Measurements from ENCODE around the gene GOLGA6A. TPM values are rescaled to one million over a fixed set of nuclear protein-coding genes. Genes with fewer than 3 reads are reported as not detected.

Gene GOLGA6A
- total RNA-seq, 4 donors from 2014 or later = 0.20 to 0.87 TPM; not detected in 2

- Histone ChIP-seq H3K27me3 (no peaks in the 10 kb centered on the region), H3K9me3 (no peaks in the 10 kb centered on the region), H3K36me3 (peaks cover 0 to 48% (median 0%) of the 10 kb centered on the region in 3 donors), H3K4me1 (peaks cover 0 to 80% (median 30%) of the 10 kb centered on the region in 4 donors), H3K4me3 (no peak overlapping the region), H3K27ac (peak overlapping the region in 3 of 4 donors; percentile 58 to 81 (median 79))
- DNase-seq (ENCODE audit: low spot score in 2 of 2) = peak; percentile 26 to 46
- WGBS, 2 donors = 71 to 80% methylated on average over 20 to 31 of the region's 31 CpGs
- peak in 1 of 2 donors; percentile 14 for TF ChIP-seq EP300 (IDR thresholded peaks at IDR 0.05)
- TF ChIP-seq CTCF (IDR thresholded peaks at IDR 0.05) = no peak
- TF ChIP-seq POLR2A (IDR thresholded peaks at IDR 0.05) = no peak
Observed at GRCh38 chr15:74044267-74045110, 37.9 kb downstream of the GOLGA6A start.

- TF ChIP-seq POLR2A (IDR thresholded peaks at IDR 0.05) (no peak), EP300 (IDR thresholded peaks at IDR 0.05) (no peak), CTCF (IDR thresholded peaks at IDR 0.05) (no peak)
- Histone ChIP-seq H3K27ac (peak overlapping the region in 3 of 4 donors; percentile 58 to 81 (median 79)), H3K27me3 (no peaks in the 10 kb centered on the region), H3K4me1 (peaks cover 0 to 82% (median 35%) of the 10 kb centered on the region in 4 donors), H3K36me3 (peaks cover 0 to 48% (median 0%) of the 10 kb centered on the region in 3 donors), H3K4me3 (no peak overlapping the region), H3K9me3 (no peaks in the 10 kb centered on the region)
- DNase-seq (ENCODE audit: low spot score in 2 of 2) = no peak
- 67 to 78% methylated on average over 6 to 7 of the region's 7 CpGs for WGBS, 2 donors
Observed at GRCh38 chr15:74043425-74044266, 38.7 kb downstream of the GOLGA6A start.

DNA sequence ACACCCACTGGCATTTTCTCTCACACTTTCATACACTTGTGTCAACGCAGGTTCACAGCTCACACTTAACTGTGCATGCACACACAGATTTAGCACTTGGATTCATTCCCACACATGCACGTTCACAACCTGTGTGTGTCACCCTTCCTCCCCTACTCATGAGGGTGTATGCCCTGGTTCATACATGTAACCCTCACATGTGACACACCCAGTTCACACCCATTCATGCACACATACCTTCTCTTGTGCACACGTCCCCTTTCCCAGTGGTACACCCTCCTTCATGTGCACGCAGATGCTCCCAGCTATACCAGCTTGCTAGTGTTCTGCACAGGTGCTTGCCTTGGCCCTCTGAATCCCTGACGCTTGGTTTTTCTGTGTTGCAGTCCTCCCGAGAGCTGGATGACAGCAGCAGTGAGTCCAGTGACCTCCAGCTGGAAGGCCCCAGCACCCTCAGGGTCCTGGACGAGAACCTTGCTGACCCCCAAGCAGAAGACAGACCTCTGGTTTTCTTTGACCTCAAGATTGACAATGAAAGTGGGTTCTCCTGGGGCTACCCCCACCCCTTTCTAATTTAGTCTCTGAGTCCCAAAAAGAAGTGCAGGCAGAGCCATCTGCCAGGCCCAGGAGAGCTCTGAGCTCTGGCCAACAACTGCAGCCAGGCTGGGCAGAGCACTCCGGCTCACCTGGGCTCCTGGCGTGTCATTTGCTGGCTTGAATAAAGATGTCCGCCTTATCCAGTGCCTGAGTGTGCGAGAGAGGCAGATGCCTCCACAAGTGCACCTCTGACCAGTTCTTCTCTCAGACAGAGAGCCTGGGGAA is 39.5 kb downstream of the GOLGA6A start:
- peak overlapping the region in 3 of 4 donors; percentile 58 to 81 (median 79) for H3K27ac ChIP-seq
- no peaks in the 10 kb centered on the region for H3K9me3 ChIP-seq
- WGBS, 2 donors = 88 to 92% methylated on average over 11 of the region's 11 CpGs
- DNase-seq (ENCODE audit: low spot score in 2 of 2) = no peak
- no peaks in the 10 kb centered on the region for H3K27me3 ChIP-seq
- peaks cover 0 to 48% (median 0%) of the 10 kb centered on the region in 3 donors for H3K36me3 ChIP-seq
- H3K4me1 ChIP-seq = peaks cover 0 to 80% (median 28%) of the 10 kb centered on the region in 4 donors
- H3K4me3 ChIP-seq = no peak overlapping the region
- TF ChIP-seq EP300 (IDR thresholded peaks at IDR 0.05) (no peak), POLR2A (IDR thresholded peaks at IDR 0.05) (no peak), CTCF (IDR thresholded peaks at IDR 0.05) (no peak)

DNA sequence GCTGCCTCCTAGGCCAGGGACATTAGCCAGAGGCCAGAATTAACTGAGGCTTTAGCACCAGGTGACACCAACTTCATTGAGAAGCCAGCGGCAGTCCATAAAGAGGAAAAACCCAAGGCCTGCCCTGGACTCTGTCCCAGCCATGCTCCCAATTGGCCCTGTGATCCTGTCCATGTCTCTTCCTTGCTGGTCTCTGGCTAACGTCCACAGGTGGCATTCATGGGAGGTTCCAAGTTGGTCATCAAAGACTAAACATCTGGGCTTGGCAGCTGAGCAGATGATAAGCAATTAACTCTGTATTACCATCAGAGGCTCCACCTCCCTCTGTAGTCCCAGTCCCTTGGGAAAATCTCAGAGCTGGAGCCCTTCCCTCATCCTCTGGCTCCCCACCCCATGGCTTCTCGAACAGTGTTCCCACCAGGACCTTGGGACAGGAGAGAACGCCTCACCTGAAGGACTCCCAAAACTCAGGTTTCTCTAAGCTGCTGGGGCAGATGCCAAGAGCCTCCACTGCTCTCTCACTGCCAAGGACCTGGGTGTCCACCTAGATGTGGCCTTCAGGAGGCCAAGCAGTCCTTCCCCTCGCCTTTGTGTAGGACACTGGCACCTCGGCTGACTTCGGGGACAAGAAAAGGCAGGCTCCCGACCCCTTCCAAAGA is 40.4 kb downstream of the GOLGA6A start:
- Histone ChIP-seq H3K4me3 (no peak overlapping the region), H3K36me3 (peaks cover 0 to 57% (median 0%) of the 10 kb centered on the region in 3 donors), H3K4me1 (peaks cover 0 to 75% (median 28%) of the 10 kb centered on the region in 4 donors), H3K27me3 (no peaks in the 10 kb centered on the region), H3K9me3 (no peaks in the 10 kb centered on the region), H3K27ac (peak overlapping the region in 3 of 4 donors; percentile 34 to 93 (median 78))
- no peak for TF ChIP-seq CTCF (IDR thresholded peaks at IDR 0.05)
- no peak for TF ChIP-seq EP300 (IDR thresholded peaks at IDR 0.05)
- no peak for TF ChIP-seq POLR2A (IDR thresholded peaks at IDR 0.05)
- DNase-seq (ENCODE audit: low spot score in 2 of 2) = no peak
- WGBS, 2 donors = 87 to 90% methylated on average over 8 of the region's 8 CpGs
